Skeletal muscle tissue (tissue), 4 donors: ENCODE data around the gene HAGH. TPM values are rescaled to one million over a fixed set of nuclear protein-coding genes. Genes with fewer than 3 reads are reported as not detected.

Experiments used
- H3K27ac ChIP-seq: one replicate; pipeline ENCODE4 v1.7.0; 2013; ENCODE audit warnings: mild to moderate bottlenecking, low read depth, low read length, inconsistent platforms
- H3K27me3 ChIP-seq, 3 donors: one replicate each; pipeline ENCODE4 v1.7.0; 2013; ENCODE audit warnings: low read length in 3 of 3; ENCODE audit not compliant: control insufficient read depth in 3 of 3, insufficient read depth in 3 of 3
- H3K36me3 ChIP-seq, 3 donors: one replicate each; pipeline ENCODE4 v1.7.0; 2013; ENCODE audit warnings: low read length in 3 of 3; ENCODE audit not compliant: control insufficient read depth in 3 of 3, insufficient read depth in 3 of 3
- H3K4me1 ChIP-seq, 3 donors: one replicate each; pipeline ENCODE4 v1.7.0; 2013; ENCODE audit warnings: low read length in 3 of 3, mild to moderate bottlenecking in 3 of 3; ENCODE audit not compliant: control insufficient read depth in 3 of 3, insufficient read depth in 3 of 3
- H3K4me3 ChIP-seq, 3 donors: one replicate each; pipeline ENCODE4 v1.7.0; 2013; ENCODE audit warnings: low read length in 3 of 3
- H3K9ac ChIP-seq, 3 donors: one replicate each; pipeline ENCODE4 v1.7.0; 2013; ENCODE audit warnings: low read length in 3 of 3, mild to moderate bottlenecking in 3 of 3, moderate library complexity in 2 of 3, low read depth in 1 of 3
- H3K9me3 ChIP-seq, 3 donors: one replicate each; pipeline ENCODE4 v1.7.0; 2013; ENCODE audit warnings: low read length in 3 of 3; ENCODE audit not compliant: control insufficient read depth in 3 of 3
- total RNA-seq: library from RNA; depleted of rRNA; stranded (reverse); fragments of >200 nt; gene quantifications from one replicate; pipeline ENCODE4 v1.2.3, GENCODE V29; 2014
- donor health status: Osteomylitis.

The HAGH gene
- total RNA-seq, 1 donor from 2014 or later: 42.3 TPM

DNA sequence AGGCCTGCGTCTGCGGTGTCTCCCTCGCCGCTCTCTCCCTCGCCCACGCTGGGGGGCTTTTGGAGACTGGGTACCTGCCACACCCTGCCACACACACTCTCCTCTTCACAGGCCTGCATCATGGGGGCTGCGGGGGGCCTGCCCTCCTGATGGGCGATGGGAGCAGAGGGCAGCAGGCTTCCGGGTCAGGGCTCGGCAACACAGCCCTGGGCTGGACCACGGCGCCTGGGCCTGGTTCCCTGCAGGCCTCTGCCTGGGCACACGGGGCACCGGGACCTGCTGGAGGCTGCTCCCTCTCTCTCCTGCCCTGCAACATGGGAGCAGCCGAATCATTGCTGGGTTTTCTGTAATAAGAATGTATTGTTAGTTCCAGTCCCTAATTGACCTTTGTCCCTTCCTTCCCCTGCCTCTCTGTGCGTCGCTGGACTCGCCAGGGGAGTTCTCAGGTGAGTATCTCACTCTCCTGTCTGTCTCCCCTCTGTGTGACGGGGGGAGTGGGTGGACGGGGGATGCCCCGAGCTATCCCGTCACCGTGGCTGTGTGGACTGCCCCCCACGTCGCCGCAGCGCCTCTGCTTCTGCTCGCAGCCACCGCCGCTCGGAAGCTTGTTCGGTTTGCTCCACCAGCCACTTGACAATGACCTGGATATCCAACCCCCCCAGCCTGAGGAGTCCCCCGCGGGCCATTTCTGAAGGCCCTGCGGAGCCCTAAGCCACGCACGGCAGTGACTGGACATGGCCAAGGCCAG lies 68.7 kb downstream of the HAGH start:
- Histone ChIP-seq H3K27me3 (no peaks in the 10 kb centered on the region), H3K4me1 (no peaks in the 10 kb centered on the region), H3K9me3 (no peaks in the 10 kb centered on the region), H3K27ac (no peak overlapping the region), H3K9ac (no peak overlapping the region), H3K36me3 (peaks cover 34 to 36% (median 35%) of the 10 kb centered on the region in 3 donors), H3K4me3 (no peak overlapping the region)

Other genes starting within 250 kb of the HAGH start
- 17.2 TPM for gene IFT140, start 214.8 kb downstream of the HAGH start, total RNA-seq
- gene CRAMP1, start 214.5 kb downstream of the HAGH start, total RNA-seq: 5.2 TPM
- gene JPT2, start 148.5 kb downstream of the HAGH start, total RNA-seq: 22.4 TPM
- 28.7 TPM for gene MAPK8IP3, start 120.6 kb downstream of the HAGH start, total RNA-seq
- gene NME3, start 55.3 kb downstream of the HAGH start, total RNA-seq: 20.4 TPM
- gene EME2, start 54.0 kb downstream of the HAGH start, total RNA-seq: 5.2 TPM
- gene MRPS34, start 53.7 kb downstream of the HAGH start, total RNA-seq: 17.7 TPM
- 27.7 TPM for gene SPSB3, start 44.3 kb downstream of the HAGH start, total RNA-seq
- 40.7 TPM for gene NUBP2, start 43.9 kb downstream of the HAGH start, total RNA-seq
- not detected for gene IGFALS, start 33.1 kb downstream of the HAGH start, total RNA-seq
- gene FAHD1, start 381 bp upstream of the HAGH start, total RNA-seq: 23.0 TPM
- under 0.01 TPM for gene MEIOB, start 45.3 kb upstream of the HAGH start, total RNA-seq
- gene HS3ST6, start 91.6 kb upstream of the HAGH start, total RNA-seq: not detected
- 13.6 TPM for gene MSRB1, start 116.4 kb upstream of the HAGH start, total RNA-seq
- gene RPL3L, start 127.9 kb upstream of the HAGH start, total RNA-seq: 84.5 TPM
- 130 TPM for gene NDUFB10, start 132.7 kb upstream of the HAGH start, total RNA-seq
- 3,178 TPM for gene RPS2, start 138.0 kb upstream of the HAGH start, total RNA-seq
- gene RNF151, start 140.0 kb upstream of the HAGH start, total RNA-seq: not detected
- 18.8 TPM for gene TBL3, start 145.2 kb upstream of the HAGH start, total RNA-seq
- gene NOXO1, start 154.6 kb upstream of the HAGH start, total RNA-seq: 1.6 TPM
- gene GFER, start 157.4 kb upstream of the HAGH start, total RNA-seq: 4.7 TPM
- 0.52 TPM for gene SYNGR3, start 163.1 kb upstream of the HAGH start, total RNA-seq
- gene ZNF598, start 183.0 kb upstream of the HAGH start, total RNA-seq: 4.7 TPM
- not detected for gene NPW, start 193.0 kb upstream of the HAGH start, total RNA-seq
- 15.1 TPM for gene NHERF2, start 200.1 kb upstream of the HAGH start, total RNA-seq
- gene NTHL1, start 221.0 kb upstream of the HAGH start, total RNA-seq: 13.6 TPM
- 49.6 TPM for gene TSC2, start 221.2 kb upstream of the HAGH start, total RNA-seq